DND-41 (cell line): ENCODE results near the gene AKAP6.

Experiments
- CTCF ChIP-seq: IDR thresholded peaks from 2 replicates; pipeline ENCODE4 v1.5.1; 2012; ENCODE audit warnings: borderline replicate concordance, low read length, moderate library complexity, mild to moderate bottlenecking; ENCODE audit not compliant: poor library complexity, severe bottlenecking; ENCODE audit errors: extremely low read depth
- EZH2 ChIP-seq: IDR thresholded peaks from 3 replicates; pipeline ENCODE4 v1.6.1; 2012; ENCODE audit warnings: borderline replicate concordance, low read depth, mild to moderate bottlenecking, moderate library complexity, low read length, inconsistent platforms; ENCODE audit not compliant: severe bottlenecking

GRCh38 chr14:32597771-32598170 is 268.7 kb downstream of the AKAP6 start:
- TF ChIP-seq EZH2 (no peak), CTCF (no peak)
